Loucy (cell line): ENCODE data around the gene PDE4D.

Experiments
- H2AFZ ChIP-seq: fragments of 200-600 bp; sonication (generic); 2 replicates; pipeline ENCODE4 v1.6.0; 2016; ENCODE audit warnings: antibody characterized with exemption, mild to moderate bottlenecking, low read length, moderate library complexity
- H3F3A ChIP-seq: fragments of 200-600 bp; 2 replicates; pipeline ENCODE4 v1.6.0; 2016; ENCODE audit warnings: antibody characterized with exemption, low read depth, mild to moderate bottlenecking
- H3K27me3 ChIP-seq: fragments of 200-600 bp; sonication (generic); 2 replicates; pipeline ENCODE4 v1.6.1; 2014; ENCODE audit warnings: low read length, mild to moderate bottlenecking; ENCODE audit not compliant: insufficient read depth, poor library complexity, severe bottlenecking
- H3K36me3 ChIP-seq: fragments of 200-600 bp; sonication (generic); 2 replicates; pipeline ENCODE4 v1.6.1; 2016; ENCODE audit warnings: low read length; ENCODE audit not compliant: insufficient read depth
- H3K4me1 ChIP-seq: fragments of 200-600 bp; sonication (generic); 2 replicates; pipeline ENCODE4 v1.5.1; 2014; ENCODE audit warnings: low read length, mild to moderate bottlenecking; ENCODE audit not compliant: insufficient read depth, poor library complexity, severe bottlenecking
- H3K4me2 ChIP-seq: fragments of 200-600 bp; sonication (generic); 2 replicates; pipeline ENCODE4 v1.6.0; 2014; ENCODE audit warnings: antibody characterized with exemption, low read length, low read depth, mild to moderate bottlenecking; ENCODE audit not compliant: poor library complexity, severe bottlenecking
- H3K4me3 ChIP-seq: fragments of 200-600 bp; sonication (generic); 2 replicates; pipeline ENCODE4 v1.5.1; 2014; ENCODE audit warnings: low read length, mild to moderate bottlenecking, mixed read lengths; ENCODE audit not compliant: poor library complexity, severe bottlenecking
- H3K79me2 ChIP-seq: fragments of 200-600 bp; sonication (generic); 2 replicates; pipeline ENCODE4 v1.6.1; 2014; ENCODE audit warnings: low read length; ENCODE audit not compliant: insufficient read depth
- H3K9ac ChIP-seq: fragments of 200-600 bp; sonication (generic); 2 replicates; pipeline ENCODE4 v1.6.0; 2014; ENCODE audit warnings: mild to moderate bottlenecking, low read depth, low read length, moderate library complexity; ENCODE audit not compliant: poor library complexity, severe bottlenecking
- H3K9me2 ChIP-seq: fragments of 200-600 bp; sonication (generic); replicated peaks from 2 replicates; pipeline ENCODE4 v1.6.1; 2016; ENCODE audit warnings: low read depth, low read length, mixed read lengths
- H3K9me3 ChIP-seq: fragments of 200-600 bp; sonication (generic); 2 replicates; pipeline ENCODE4 v1.6.1; 2014; ENCODE audit warnings: mild to moderate bottlenecking, antibody characterized with exemption, low read length, low read depth; ENCODE audit not compliant: insufficient read depth
- H4K20me1 ChIP-seq: fragments of 200-600 bp; sonication (generic); 2 replicates; pipeline ENCODE4 v1.6.0; 2014; ENCODE audit warnings: antibody characterized with exemption, low read length, mild to moderate bottlenecking; ENCODE audit not compliant: insufficient read depth, poor library complexity, severe bottlenecking
- EZH2phosphoT487 ChIP-seq: fragments of 200-600 bp; IDR thresholded peaks from 2 replicates; pipeline ENCODE4 v1.6.1; 2018; ENCODE audit warnings: antibody characterized with exemption, mild to moderate bottlenecking, moderate library complexity, borderline replicate concordance
- TF ChIP-seq, protein P1 (sequence below): fragments of 200-600 bp; sonication (generic); conservative IDR thresholded peaks from 2 replicates; pipeline ENCODE4 v1.5.1; 2014; ENCODE audit warnings: mild to moderate bottlenecking, antibody characterized with exemption, low read length

PDE4D gene

DNA sequence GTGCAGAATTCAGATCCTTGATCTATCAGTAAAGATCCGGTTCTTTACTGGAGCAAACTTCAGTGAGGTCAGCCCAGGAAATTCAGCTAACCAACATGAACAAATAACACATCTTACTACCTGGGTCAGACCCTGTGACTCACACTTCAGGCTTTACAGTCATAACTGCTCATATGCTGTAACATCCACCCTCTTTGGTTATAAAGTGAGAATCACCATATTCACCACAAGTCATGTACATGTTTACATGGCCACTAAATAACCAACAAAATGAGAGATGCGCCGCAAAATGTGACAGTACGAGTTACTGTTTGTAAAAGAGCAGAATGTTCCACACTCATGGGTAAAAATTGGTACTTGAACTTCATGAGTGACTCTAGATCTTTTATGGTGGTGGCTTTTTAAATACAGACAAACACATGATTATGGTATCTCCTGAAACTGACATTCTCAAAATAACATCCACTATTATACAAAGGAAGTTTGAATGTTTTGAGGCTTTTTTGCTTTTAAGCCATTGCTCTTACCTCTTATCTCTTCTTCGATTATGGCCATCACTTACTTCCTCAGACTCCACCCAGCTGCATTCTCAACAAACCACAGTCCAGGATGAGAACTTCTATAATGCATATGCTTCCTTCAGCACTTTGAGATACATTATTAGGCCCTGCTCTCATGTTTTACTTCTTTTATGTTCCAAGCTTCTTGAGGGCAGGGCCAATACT lies 794.1 kb downstream of the PDE4D start:
- Histone ChIP-seq H4K20me1 (no peaks in the 10 kb centered on the region), H2AFZ (no peak overlapping the region; the same call in 1 of the 2 replicates), H3K9me2 (no peaks in the 10 kb centered on the region), H3K9ac (no peak overlapping the region), H3F3A (0 out of 2 replicates have a peak, but pooled peaks cover 13% of the 10 kb centered on the region), H3K27me3 (no peaks in the 10 kb centered on the region), H3K9me3 (no peaks in the 10 kb centered on the region), H3K79me2 (no peaks in the 10 kb centered on the region), H3K36me3 (no peaks in the 10 kb centered on the region), H3K4me2 (peak overlapping the region; percentile 34), H3K4me3 (peak overlapping the region; percentile 6), H3K4me1 (peaks cover 9% of the 10 kb centered on the region)
- TF ChIP-seq, protein P1, sequence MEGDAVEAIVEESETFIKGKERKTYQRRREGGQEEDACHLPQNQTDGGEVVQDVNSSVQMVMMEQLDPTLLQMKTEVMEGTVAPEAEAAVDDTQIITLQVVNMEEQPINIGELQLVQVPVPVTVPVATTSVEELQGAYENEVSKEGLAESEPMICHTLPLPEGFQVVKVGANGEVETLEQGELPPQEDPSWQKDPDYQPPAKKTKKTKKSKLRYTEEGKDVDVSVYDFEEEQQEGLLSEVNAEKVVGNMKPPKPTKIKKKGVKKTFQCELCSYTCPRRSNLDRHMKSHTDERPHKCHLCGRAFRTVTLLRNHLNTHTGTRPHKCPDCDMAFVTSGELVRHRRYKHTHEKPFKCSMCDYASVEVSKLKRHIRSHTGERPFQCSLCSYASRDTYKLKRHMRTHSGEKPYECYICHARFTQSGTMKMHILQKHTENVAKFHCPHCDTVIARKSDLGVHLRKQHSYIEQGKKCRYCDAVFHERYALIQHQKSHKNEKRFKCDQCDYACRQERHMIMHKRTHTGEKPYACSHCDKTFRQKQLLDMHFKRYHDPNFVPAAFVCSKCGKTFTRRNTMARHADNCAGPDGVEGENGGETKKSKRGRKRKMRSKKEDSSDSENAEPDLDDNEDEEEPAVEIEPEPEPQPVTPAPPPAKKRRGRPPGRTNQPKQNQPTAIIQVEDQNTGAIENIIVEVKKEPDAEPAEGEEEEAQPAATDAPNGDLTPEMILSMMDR, result no peak
- no peak for TF ChIP-seq EZH2phosphoT487

DNA sequence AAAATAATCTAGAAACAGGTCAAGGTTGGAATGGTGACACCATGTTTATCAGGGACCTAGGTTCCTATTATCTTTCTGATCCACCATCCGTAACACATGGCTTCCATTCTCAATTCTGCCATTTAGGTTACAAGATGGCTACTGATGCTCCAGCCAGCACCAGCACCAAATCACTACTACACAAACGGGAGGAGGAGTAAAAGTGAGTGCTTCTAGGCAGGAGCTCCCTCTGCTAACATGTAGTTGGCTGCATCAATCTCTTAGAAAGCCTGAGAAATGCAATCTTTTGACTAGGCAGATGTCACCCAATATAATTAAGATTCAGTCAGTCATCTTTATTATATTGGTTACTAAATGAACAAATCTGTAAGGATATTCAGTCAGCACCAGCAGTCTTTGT lies 794.8 kb downstream of the PDE4D start:
- TF ChIP-seq, protein P1, result no peak
- TF ChIP-seq EZH2phosphoT487, result no peak
- Histone ChIP-seq H4K20me1 (no peaks in the 10 kb centered on the region), H3K9me3 (no peaks in the 10 kb centered on the region), H3K9ac (no peak overlapping the region), H3K4me1 (peaks cover 8% of the 10 kb centered on the region), H3K4me3 (peak overlapping the region; percentile 6), H3K36me3 (no peaks in the 10 kb centered on the region), H3K27me3 (no peaks in the 10 kb centered on the region), H3K4me2 (peak overlapping the region; percentile 34), H2AFZ (0 out of 2 replicates have a peak overlapping the region, but pooled peaks have one; percentile 2), H3K9me2 (no peaks in the 10 kb centered on the region), H3F3A (0 out of 2 replicates have a peak, but pooled peaks cover 13% of the 10 kb centered on the region), H3K79me2 (no peaks in the 10 kb centered on the region)

DNA sequence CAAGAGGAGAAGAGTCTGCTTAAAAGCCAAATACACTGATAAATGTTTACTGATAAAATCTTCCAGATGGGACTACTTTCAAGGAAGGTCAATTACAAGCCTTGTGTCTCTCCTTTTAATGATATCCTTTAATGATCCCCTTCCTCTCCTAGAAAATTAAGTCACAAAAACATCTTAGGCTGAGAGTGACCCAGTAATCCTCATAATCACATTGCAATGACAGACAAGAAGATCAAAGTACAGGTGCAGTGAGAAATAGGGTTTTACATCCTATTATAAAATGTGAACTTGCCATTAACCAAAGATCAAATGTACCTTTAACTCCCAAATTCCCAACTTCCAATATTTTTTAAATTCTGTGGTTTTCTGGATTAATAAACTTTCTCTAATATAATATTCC lies 795.8 kb downstream of the PDE4D start:
- Histone ChIP-seq H2AFZ (no peak overlapping the region), H4K20me1 (no peaks in the 10 kb centered on the region), H3K79me2 (no peaks in the 10 kb centered on the region), H3K4me2 (no peak overlapping the region), H3K4me3 (no peak overlapping the region), H3K36me3 (no peaks in the 10 kb centered on the region), H3K9ac (no peak overlapping the region), H3K9me2 (no peaks in the 10 kb centered on the region), H3K9me3 (no peaks in the 10 kb centered on the region), H3K4me1 (peaks cover 16% of the 10 kb centered on the region), H3F3A (0 out of 2 replicates have a peak, but pooled peaks cover 13% of the 10 kb centered on the region), H3K27me3 (no peaks in the 10 kb centered on the region)
- TF ChIP-seq, protein P1, result no peak
- no peak for TF ChIP-seq EZH2phosphoT487
